ENCODE results near the gene TMEM163. TPM values are rescaled to one million over a fixed set of nuclear protein-coding genes. Genes with fewer than 3 reads are reported as not detected.

Gene TMEM163
- total and polyA plus RNA-seq, 2 donors from 2014 or later, result 2.6 to 5.9 TPM

DNA sequence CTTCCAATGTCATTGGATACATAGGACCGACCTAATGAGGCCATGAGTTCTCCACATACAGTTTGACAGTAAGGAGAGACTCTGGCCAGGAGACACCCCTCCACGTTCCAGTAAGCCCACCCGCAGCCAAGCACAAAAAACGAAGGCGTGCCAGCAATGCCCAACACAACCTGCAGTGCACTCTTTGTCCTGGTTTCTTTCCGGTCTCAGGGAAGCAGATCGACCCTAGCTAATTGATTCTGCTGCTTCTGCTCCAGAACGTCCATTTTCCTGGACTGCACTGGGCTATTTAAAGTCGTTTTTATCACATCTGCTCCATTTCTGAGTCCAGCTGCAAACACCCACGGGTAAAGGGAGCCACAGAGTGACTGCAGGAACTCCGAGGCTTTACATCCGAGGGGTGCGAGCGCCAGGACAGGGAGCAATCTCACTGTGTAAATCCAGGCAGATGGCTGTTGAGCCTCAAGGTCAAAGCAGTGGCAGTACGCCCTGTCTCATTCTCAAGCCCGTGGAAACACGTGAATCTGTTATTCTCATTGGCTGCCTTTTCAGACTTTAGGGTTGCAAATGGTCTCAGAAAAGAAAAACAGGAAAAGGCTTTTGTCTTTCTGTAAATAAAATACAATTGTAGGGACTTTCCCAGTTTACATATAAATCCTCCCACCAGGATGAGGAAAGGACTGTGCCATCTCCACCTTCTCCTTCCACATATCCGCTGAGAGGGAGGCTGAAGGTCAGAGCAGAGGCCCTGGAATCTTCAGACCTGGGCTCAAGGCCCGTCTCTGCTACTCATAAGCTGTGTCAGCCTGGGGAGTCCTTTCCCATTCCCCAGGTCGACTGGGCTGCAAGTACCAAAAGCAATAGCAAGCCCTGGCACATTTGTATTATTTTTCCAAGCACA, 40.7 kb downstream of the TMEM163 start:
- H3K27ac ChIP-seq (ENCODE audit: low read depth in 2 of 2, low read length in 2 of 2), result no peak overlapping the region
- no peaks in the 10 kb centered on the region for H3K4me1 ChIP-seq (ENCODE audit: control insufficient read depth in 2 of 3, insufficient read depth in 2 of 3, low read depth in 1 of 3, low read length in 3 of 3)
- TF ChIP-seq CTCF (IDR thresholded peaks at IDR 0.05; ENCODE audit: borderline replicate concordance, extremely low read depth, insufficient read depth), result no peak
- H3K9me3 ChIP-seq (ENCODE audit: control insufficient read depth in 2 of 3, insufficient read depth in 1 of 3, low read length in 3 of 3), result no peaks in the 10 kb centered on the region
- no peak overlapping the region for H3K4me3 ChIP-seq (ENCODE audit: low read length in 3 of 3)
- DNase-seq (peak in 1 of 5 donors; percentile 7), FAIRE-seq (no peak)
- H3K9ac ChIP-seq (ENCODE audit: low read length in 3 of 3), result no peak overlapping the region
- intact Hi-C loops (cut with DNase I), result no loop called here
- no peaks in the 10 kb centered on the region for H3K36me3 ChIP-seq (ENCODE audit: control insufficient read depth in 2 of 3, insufficient read depth in 3 of 3, low read length in 3 of 3)
- H3K27me3 ChIP-seq (ENCODE audit: control insufficient read depth, insufficient read depth, low read length), result no peaks in the 10 kb centered on the region

GRCh38 chr2:134676960-134677359, 41.8 kb downstream of the TMEM163 start:
- H3K27ac ChIP-seq (ENCODE audit: low read depth in 2 of 2, low read length in 2 of 2), result no peak overlapping the region
- H3K4me1 ChIP-seq (ENCODE audit: control insufficient read depth in 2 of 3, insufficient read depth in 2 of 3, low read depth in 1 of 3, low read length in 3 of 3), result no peaks in the 10 kb centered on the region
- H3K9ac ChIP-seq (ENCODE audit: low read length in 3 of 3), result no peak overlapping the region
- H3K9me3 ChIP-seq (ENCODE audit: control insufficient read depth in 2 of 3, insufficient read depth in 1 of 3, low read length in 3 of 3), result no peaks in the 10 kb centered on the region
- H3K27me3 ChIP-seq (ENCODE audit: control insufficient read depth, insufficient read depth, low read length), result no peaks in the 10 kb centered on the region
- no peak for FAIRE-seq
- no peak for TF ChIP-seq CTCF (IDR thresholded peaks at IDR 0.05; ENCODE audit: borderline replicate concordance, extremely low read depth, insufficient read depth)
- H3K4me3 ChIP-seq (ENCODE audit: low read length in 3 of 3), result no peak overlapping the region
- intact Hi-C loops (cut with DNase I), result no loop called here
- DNase-seq, result no peak
- H3K36me3 ChIP-seq (ENCODE audit: control insufficient read depth in 2 of 3, insufficient read depth in 3 of 3, low read length in 3 of 3), result no peaks in the 10 kb centered on the region

GRCh38 chr2:134675314-134675713, 43.5 kb downstream of the TMEM163 start:
- H3K27ac ChIP-seq (ENCODE audit: low read depth in 2 of 2, low read length in 2 of 2), result no peak overlapping the region
- no peak overlapping the region for H3K9ac ChIP-seq (ENCODE audit: low read length in 3 of 3)
- FAIRE-seq (no peak), DNase-seq (no peak)
- H3K4me3 ChIP-seq (ENCODE audit: low read length in 3 of 3), result no peak overlapping the region
- peaks cover 0 to 14% (median 0%) of the 10 kb centered on the region in 3 donors for H3K4me1 ChIP-seq (ENCODE audit: control insufficient read depth in 2 of 3, insufficient read depth in 2 of 3, low read depth in 1 of 3, low read length in 3 of 3)
- H3K27me3 ChIP-seq (ENCODE audit: control insufficient read depth, insufficient read depth, low read length), result no peaks in the 10 kb centered on the region
- no peaks in the 10 kb centered on the region for H3K9me3 ChIP-seq (ENCODE audit: control insufficient read depth in 2 of 3, insufficient read depth in 1 of 3, low read length in 3 of 3)
- TF ChIP-seq CTCF (IDR thresholded peaks at IDR 0.05; ENCODE audit: borderline replicate concordance, extremely low read depth, insufficient read depth), result no peak
- intact Hi-C loops (cut with DNase I), result no loop called here
- H3K36me3 ChIP-seq (ENCODE audit: control insufficient read depth in 2 of 3, insufficient read depth in 3 of 3, low read length in 3 of 3), result no peaks in the 10 kb centered on the region
